ENCODE measurements around the gene PHLDA2.
A peak's percentile ranks its signal among the peaks of the same experiment; 100 is the strongest.

PHLDA2 gene

GRCh38 chr11:2929950-2930703, 907 bp upstream of the PHLDA2 start:
- H3K4me3 ChIP-seq (ENCODE audit: control insufficient read depth in 1 of 7, extremely low read depth in 1 of 7, insufficient read depth in 4 of 7, low read depth in 2 of 7, low read length in 6 of 7), result peak overlapping the region in 6 of 7 experiments; percentile 9 to 68 (median 46)
- 4% methylated on average over 34 of the region's 47 CpGs for WGBS (ENCODE audit: insufficient coverage)

GRCh38 chr11:2929531-2929949, 320 bp upstream of the PHLDA2 start:
- Histone ChIP-seq H3K4me1 (ENCODE audit: control extremely low read depth in 1 of 4, control insufficient read depth in 4 of 4, insufficient read depth in 4 of 4, low read length in 3 of 4) (peaks cover 0 to 59% (median 53%) of the 10 kb centered on the region in 4 experiments), H3K27me3 (replicated peaks in 2 of 5; ENCODE audit: control insufficient read depth in 4 of 5, insufficient read depth in 5 of 5, low read length in 4 of 5) (peaks cover 0 to 46% (median 15%) of the 10 kb centered on the region in 5 experiments), H3K4me3 (ENCODE audit: control insufficient read depth in 1 of 7, extremely low read depth in 1 of 7, insufficient read depth in 4 of 7, low read depth in 2 of 7, low read length in 6 of 7) (peak overlapping the region in 4 of 7 experiments; percentile 45 to 68 (median 50)), H3K27ac (ENCODE audit: insufficient read depth in 1 of 2, low read depth in 1 of 2, low read length in 2 of 2, poor library complexity in 1 of 2, severe bottlenecking in 2 of 2) (no peak overlapping the region), H3K36me3 (ENCODE audit: control insufficient read depth in 4 of 4, insufficient read depth in 4 of 4, low read length in 3 of 4) (no peaks in the 10 kb centered on the region), H3K9me3 (ENCODE audit: control extremely low read depth in 1 of 5, control insufficient read depth in 4 of 5, insufficient read depth in 2 of 5, low read depth in 1 of 5, low read length in 4 of 5) (no peaks in the 10 kb centered on the region)
- ChIA-PET CTCF (interaction anchor here (0.8 to 8.5 kb wide), 14 partner anchors 9 to 396 kb away, joined by 3 to 103 read pairs (median 4); no protein-coding TSS in a partner anchor), POLR2A (interaction anchor here (0.7 to 1.4 kb wide), 3 partner anchors 11 to 396 kb away, joined by 3 to 5 read pairs (median 3); partner anchors contain the start of gene CDKN1C)
- DNase-seq, result peak; percentile 42 to 79 (median 70)
- WGBS (ENCODE audit: insufficient coverage), result 2% methylated on average over 42 of the region's 48 CpGs

More at GRCh38 chr11:2929950-2930703, 907 bp upstream of the PHLDA2 start:
- H3K27me3 ChIP-seq (replicated peaks in 2 of 5; ENCODE audit: control insufficient read depth in 4 of 5, insufficient read depth in 5 of 5, low read length in 4 of 5), result peaks cover 0 to 46% (median 15%) of the 10 kb centered on the region in 5 experiments
- no peaks in the 10 kb centered on the region for H3K9me3 ChIP-seq (ENCODE audit: control extremely low read depth in 1 of 5, control insufficient read depth in 4 of 5, insufficient read depth in 2 of 5, low read depth in 1 of 5, low read length in 4 of 5)
- ChIA-PET POLR2A (interaction anchor here (0.7 to 1.4 kb wide), 2 partner anchors 12 to 397 kb away, joined by 3 to 5 read pairs; no protein-coding TSS in a partner anchor), CTCF (interaction anchor here (0.6 to 8.5 kb wide), 17 partner anchors 9 to 454 kb away, joined by 3 to 103 read pairs (median 3); no protein-coding TSS in a partner anchor)
- H3K27ac ChIP-seq (ENCODE audit: insufficient read depth in 1 of 2, low read depth in 1 of 2, low read length in 2 of 2, poor library complexity in 1 of 2, severe bottlenecking in 2 of 2), result no peak overlapping the region
- peak; percentile 40 to 65 (median 64) for DNase-seq
- H3K36me3 ChIP-seq (ENCODE audit: control insufficient read depth in 4 of 4, insufficient read depth in 4 of 4, low read length in 3 of 4), result no peaks in the 10 kb centered on the region
- H3K4me1 ChIP-seq (ENCODE audit: control extremely low read depth in 1 of 4, control insufficient read depth in 4 of 4, insufficient read depth in 4 of 4, low read length in 3 of 4), result peaks cover 0 to 59% (median 53%) of the 10 kb centered on the region in 4 experiments

GRCh38 chr11:2927851-2928604, 1.2 kb downstream of the PHLDA2 start:
- no peak overlapping the region for H3K27ac ChIP-seq (ENCODE audit: insufficient read depth in 1 of 2, low read depth in 1 of 2, low read length in 2 of 2, poor library complexity in 1 of 2, severe bottlenecking in 2 of 2)
- H3K36me3 ChIP-seq (ENCODE audit: control insufficient read depth in 4 of 4, insufficient read depth in 4 of 4, low read length in 3 of 4), result no peaks in the 10 kb centered on the region
- ChIA-PET POLR2A (interaction anchor here (1.4 kb wide), 1 partner anchor 395 kb away, joined by 5 read pairs; no protein-coding TSS in a partner anchor), CTCF (interaction anchor here (0.8 to 8.5 kb wide), 7 partner anchors 9 to 394 kb away, joined by 3 to 103 read pairs (median 11); a partner anchor contains a TSS)
- peaks cover 0 to 46% (median 15%) of the 10 kb centered on the region in 5 experiments for H3K27me3 ChIP-seq (replicated peaks in 2 of 5; ENCODE audit: control insufficient read depth in 4 of 5, insufficient read depth in 5 of 5, low read length in 4 of 5)
- H3K9me3 ChIP-seq (ENCODE audit: control extremely low read depth in 1 of 5, control insufficient read depth in 4 of 5, insufficient read depth in 2 of 5, low read depth in 1 of 5, low read length in 4 of 5), result no peaks in the 10 kb centered on the region
- peak overlapping the region in 5 of 7 experiments; percentile 19 to 67 (median 54) for H3K4me3 ChIP-seq (ENCODE audit: control insufficient read depth in 1 of 7, extremely low read depth in 1 of 7, insufficient read depth in 4 of 7, low read depth in 2 of 7, low read length in 6 of 7)
- under 1% methylated on average over 15 of the region's 25 CpGs for WGBS (ENCODE audit: insufficient coverage)
- H3K4me1 ChIP-seq (ENCODE audit: control extremely low read depth in 1 of 4, control insufficient read depth in 4 of 4, insufficient read depth in 4 of 4, low read length in 3 of 4), result peaks cover 0 to 48% (median 43%) of the 10 kb centered on the region in 4 experiments
- DNase-seq, result peak in 2 of 3 donors; percentile 44 to 45

GRCh38 chr11:2927121-2927800, 2.0 kb downstream of the PHLDA2 start:
- Histone ChIP-seq H3K36me3 (ENCODE audit: control insufficient read depth in 4 of 4, insufficient read depth in 4 of 4, low read length in 3 of 4) (no peaks in the 10 kb centered on the region), H3K27me3 (replicated peaks in 2 of 5; ENCODE audit: control insufficient read depth in 4 of 5, insufficient read depth in 5 of 5, low read length in 4 of 5) (peaks cover 0 to 46% (median 15%) of the 10 kb centered on the region in 5 experiments), H3K4me1 (ENCODE audit: control extremely low read depth in 1 of 4, control insufficient read depth in 4 of 4, insufficient read depth in 4 of 4, low read length in 3 of 4) (peaks cover 0 to 40% (median 36%) of the 10 kb centered on the region in 4 experiments), H3K27ac (ENCODE audit: insufficient read depth in 1 of 2, low read depth in 1 of 2, low read length in 2 of 2, poor library complexity in 1 of 2, severe bottlenecking in 2 of 2) (no peak overlapping the region), H3K4me3 (ENCODE audit: control insufficient read depth in 1 of 7, extremely low read depth in 1 of 7, insufficient read depth in 4 of 7, low read depth in 2 of 7, low read length in 6 of 7) (no peak overlapping the region), H3K9me3 (ENCODE audit: control extremely low read depth in 1 of 5, control insufficient read depth in 4 of 5, insufficient read depth in 2 of 5, low read depth in 1 of 5, low read length in 4 of 5) (no peaks in the 10 kb centered on the region)
- POLR2A ChIA-PET, result no interaction called here
- CTCF ChIA-PET, result interaction anchor here (0.8 to 8.5 kb wide), 7 partner anchors 8 to 394 kb away, joined by 3 to 103 read pairs (median 11); a partner anchor contains a TSS
- DNase-seq, result no peak
- 93% methylated on average over 9 of the region's 12 CpGs for WGBS (ENCODE audit: insufficient coverage)

- Histone ChIP-seq H3K4me1 (ENCODE audit: control extremely low read depth in 1 of 4, control insufficient read depth in 4 of 4, insufficient read depth in 4 of 4, low read length in 3 of 4) (peaks cover 0 to 39% (median 36%) of the 10 kb centered on the region in 4 experiments), H3K36me3 (ENCODE audit: control insufficient read depth in 4 of 4, insufficient read depth in 4 of 4, low read length in 3 of 4) (no peaks in the 10 kb centered on the region), H3K4me3 (ENCODE audit: control insufficient read depth in 1 of 7, extremely low read depth in 1 of 7, insufficient read depth in 4 of 7, low read depth in 2 of 7, low read length in 6 of 7) (no peak overlapping the region), H3K27me3 (replicated peaks in 2 of 5; ENCODE audit: control insufficient read depth in 4 of 5, insufficient read depth in 5 of 5, low read length in 4 of 5) (peaks cover 0 to 44% (median 15%) of the 10 kb centered on the region in 5 experiments), H3K9me3 (ENCODE audit: control extremely low read depth in 1 of 5, control insufficient read depth in 4 of 5, insufficient read depth in 2 of 5, low read depth in 1 of 5, low read length in 4 of 5) (no peaks in the 10 kb centered on the region), H3K27ac (ENCODE audit: insufficient read depth in 1 of 2, low read depth in 1 of 2, low read length in 2 of 2, poor library complexity in 1 of 2, severe bottlenecking in 2 of 2) (no peak overlapping the region)
- 94% methylated on average over 10 of the region's 11 CpGs for WGBS (ENCODE audit: insufficient coverage)
- no peak for DNase-seq
- ChIA-PET CTCF (interaction anchor here (0.7 to 8.5 kb wide), 5 partner anchors 11 to 35 kb away, joined by 3 to 103 read pairs (median 11); a partner anchor contains a TSS), POLR2A (no interaction called here)
These were observed 2.6 kb downstream of the PHLDA2 start for GRCh38 chr11:2926611-2927051.
